ENCODE results near the gene CAMSAP1.

- TF ChIP-seq KLF16 (tag by site-specific recombination; IDR thresholded peaks at IDR 0.05): no peak
- no peak for TF ChIP-seq REPIN1 (tag by site-specific recombination; IDR thresholded peaks at IDR 0.05; ENCODE audit: low read depth)
- TF ChIP-seq, protein P1, sequence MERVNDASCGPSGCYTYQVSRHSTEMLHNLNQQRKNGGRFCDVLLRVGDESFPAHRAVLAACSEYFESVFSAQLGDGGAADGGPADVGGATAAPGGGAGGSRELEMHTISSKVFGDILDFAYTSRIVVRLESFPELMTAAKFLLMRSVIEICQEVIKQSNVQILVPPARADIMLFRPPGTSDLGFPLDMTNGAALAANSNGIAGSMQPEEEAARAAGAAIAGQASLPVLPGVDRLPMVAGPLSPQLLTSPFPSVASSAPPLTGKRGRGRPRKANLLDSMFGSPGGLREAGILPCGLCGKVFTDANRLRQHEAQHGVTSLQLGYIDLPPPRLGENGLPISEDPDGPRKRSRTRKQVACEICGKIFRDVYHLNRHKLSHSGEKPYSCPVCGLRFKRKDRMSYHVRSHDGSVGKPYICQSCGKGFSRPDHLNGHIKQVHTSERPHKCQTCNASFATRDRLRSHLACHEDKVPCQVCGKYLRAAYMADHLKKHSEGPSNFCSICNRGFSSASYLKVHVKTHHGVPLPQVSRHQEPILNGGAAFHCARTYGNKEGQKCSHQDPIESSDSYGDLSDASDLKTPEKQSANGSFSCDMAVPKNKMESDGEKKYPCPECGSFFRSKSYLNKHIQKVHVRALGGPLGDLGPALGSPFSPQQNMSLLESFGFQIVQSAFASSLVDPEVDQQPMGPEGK (tag by site-specific recombination; IDR thresholded peaks at IDR 0.05): no peak
- TF ChIP-seq ATF2 (tag by site-specific recombination; IDR thresholded peaks at IDR 0.05; ENCODE audit: low read depth): no peak
- TF ChIP-seq SETDB1 (IDR thresholded peaks at IDR 0.05; ENCODE audit: insufficient read length, low read length): no peak
- no peak for TF ChIP-seq ZBTB21 (tag by site-specific recombination; IDR thresholded peaks at IDR 0.05)
- no peak for TF ChIP-seq ZNF792 (tag by site-specific recombination; IDR thresholded peaks at IDR 0.05)
- TF ChIP-seq ZSCAN30 (tag by site-specific recombination; IDR thresholded peaks at IDR 0.05): no peak
- no peak for TF ChIP-seq ZEB2 (tag by site-specific recombination; IDR thresholded peaks at IDR 0.05)
- TF ChIP-seq, protein P2, sequence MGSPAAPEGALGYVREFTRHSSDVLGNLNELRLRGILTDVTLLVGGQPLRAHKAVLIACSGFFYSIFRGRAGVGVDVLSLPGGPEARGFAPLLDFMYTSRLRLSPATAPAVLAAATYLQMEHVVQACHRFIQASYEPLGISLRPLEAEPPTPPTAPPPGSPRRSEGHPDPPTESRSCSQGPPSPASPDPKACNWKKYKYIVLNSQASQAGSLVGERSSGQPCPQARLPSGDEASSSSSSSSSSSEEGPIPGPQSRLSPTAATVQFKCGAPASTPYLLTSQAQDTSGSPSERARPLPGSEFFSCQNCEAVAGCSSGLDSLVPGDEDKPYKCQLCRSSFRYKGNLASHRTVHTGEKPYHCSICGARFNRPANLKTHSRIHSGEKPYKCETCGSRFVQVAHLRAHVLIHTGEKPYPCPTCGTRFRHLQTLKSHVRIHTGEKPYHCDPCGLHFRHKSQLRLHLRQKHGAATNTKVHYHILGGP (tag by site-specific recombination; IDR thresholded peaks at IDR 0.05): no peak
- no peak for TF ChIP-seq CTCF (tag by site-specific recombination; IDR thresholded peaks at IDR 0.05)
These were observed 45.4 kb upstream of the CAMSAP1 start for GRCh38 chr9:135952664-135953206.
